Adipocyte (in vitro differentiated cells): Measurements from ENCODE around the gene TTPAL.

Experiments
- DNase-seq: peaks from one replicate; pipeline ENCODE4 v3.0.0-alpha.2; 2015; ENCODE audit warnings: low read depth
- H3K27me3 ChIP-seq: replicated peaks from 2 replicates; pipeline ENCODE4 v1.7.0; 2013; ENCODE audit warnings: mild to moderate bottlenecking, low read length, moderate library complexity; ENCODE audit not compliant: control insufficient read depth, insufficient read depth
- H3K36me3 ChIP-seq: 2 replicates; pipeline ENCODE4 v1.7.0; 2013; ENCODE audit warnings: low read length, mild to moderate bottlenecking, moderate library complexity; ENCODE audit not compliant: control insufficient read depth, insufficient read depth, severe bottlenecking
- H3K4me1 ChIP-seq: 2 replicates; pipeline ENCODE4 v1.7.0; 2013; ENCODE audit warnings: mild to moderate bottlenecking, low read length, moderate library complexity; ENCODE audit not compliant: control insufficient read depth, insufficient read depth
- H3K4me3 ChIP-seq: 2 replicates; pipeline ENCODE4 v1.7.0; 2013; ENCODE audit warnings: mild to moderate bottlenecking, low read length, moderate library complexity
- H3K9ac ChIP-seq: 2 replicates; pipeline ENCODE4 v1.7.0; 2013; ENCODE audit warnings: mild to moderate bottlenecking, low read length, moderate library complexity
- H3K9me3 ChIP-seq: 2 replicates; pipeline ENCODE4 v1.7.0; 2013; ENCODE audit warnings: mild to moderate bottlenecking, low read length, moderate library complexity; ENCODE audit not compliant: control insufficient read depth

The TTPAL gene

DNA sequence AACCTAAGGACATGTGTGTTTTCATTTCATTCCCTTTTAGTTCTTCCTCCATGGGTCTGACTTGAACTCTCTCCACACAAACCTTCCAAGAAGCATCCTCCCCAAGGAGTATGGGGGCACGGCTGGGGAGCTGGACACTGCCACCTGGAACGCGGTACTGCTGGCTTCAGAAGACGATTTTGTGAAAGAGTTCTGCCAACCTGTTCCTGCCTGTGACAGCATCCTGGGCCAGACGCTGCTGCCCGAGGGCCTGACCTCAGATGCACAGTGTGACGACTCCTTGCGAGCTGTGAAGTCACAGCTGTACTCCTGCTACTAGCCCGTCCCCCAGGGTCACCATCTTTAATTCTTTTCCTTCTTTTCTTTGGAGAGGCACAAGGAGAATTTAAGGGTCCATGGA lies 13.5 kb downstream of the TTPAL start:
- no peak for DNase-seq
- Histone ChIP-seq H3K9ac (no peak overlapping the region), H3K9me3 (no peaks in the 10 kb centered on the region), H3K4me3 (no peak overlapping the region), H3K27me3 (no peaks in the 10 kb centered on the region), H3K4me1 (peaks cover 54% of the 10 kb centered on the region), H3K36me3 (peaks cover 68% of the 10 kb centered on the region)

DNA sequence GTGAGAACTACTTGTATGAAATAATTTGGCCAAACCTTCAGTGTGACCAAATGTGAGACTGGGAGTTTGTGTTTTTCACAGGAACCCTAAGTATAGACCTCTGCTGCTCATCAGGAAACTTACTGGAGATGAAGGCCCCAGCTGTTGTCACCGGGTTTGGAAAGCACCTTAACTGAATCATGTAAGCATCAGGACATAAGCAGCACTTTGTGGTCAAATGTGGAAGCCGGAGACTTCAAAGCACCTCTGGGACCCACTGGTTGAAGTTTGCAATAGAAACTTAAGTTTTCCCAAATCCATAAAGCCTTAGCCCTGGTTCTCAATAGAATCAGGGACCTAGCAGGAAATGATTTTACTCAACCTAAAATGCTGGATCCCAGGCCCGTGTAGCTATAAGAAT lies 14.3 kb downstream of the TTPAL start:
- peaks cover 68% of the 10 kb centered on the region for H3K36me3 ChIP-seq
- H3K4me3 ChIP-seq, result no peak overlapping the region

GRCh38 chr20:44491635-44492395 lies 16.1 kb downstream of the TTPAL start:
- Histone ChIP-seq H3K27me3 (no peaks in the 10 kb centered on the region), H3K9me3 (no peaks in the 10 kb centered on the region), H3K4me3 (no peak overlapping the region), H3K4me1 (peaks cover 61% of the 10 kb centered on the region), H3K36me3 (peaks cover 63% of the 10 kb centered on the region), H3K9ac (peak overlapping the region; percentile 70)
- peak; percentile 73 for DNase-seq

More for the DNA sequence above, 14.3 kb downstream of the TTPAL start:
- peaks cover 59% of the 10 kb centered on the region for H3K4me1 ChIP-seq
- H3K27me3 ChIP-seq, result no peaks in the 10 kb centered on the region
- no peak for DNase-seq
- no peak overlapping the region for H3K9ac ChIP-seq
- no peaks in the 10 kb centered on the region for H3K9me3 ChIP-seq

DNA sequence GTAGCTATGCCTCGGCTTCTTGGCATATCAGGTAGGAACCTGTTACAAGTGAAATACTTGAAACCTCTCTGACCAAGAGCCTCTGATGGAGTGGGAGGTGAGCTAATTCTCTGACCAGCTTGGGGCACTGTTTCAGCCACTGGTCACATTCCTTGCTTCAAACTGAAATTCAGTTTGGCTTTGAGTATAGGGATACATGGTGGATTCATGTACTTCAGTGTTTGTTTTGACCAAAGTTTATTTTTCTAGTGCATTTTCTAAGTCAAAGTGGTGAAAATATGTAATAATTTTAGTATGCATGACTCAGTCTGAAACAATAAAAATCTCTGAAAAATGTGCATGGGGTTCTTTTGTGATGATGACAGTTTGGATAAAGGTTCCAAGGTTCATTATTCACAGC lies 18.6 kb downstream of the TTPAL start:
- H3K4me3 ChIP-seq, result no peak overlapping the region
- no peaks in the 10 kb centered on the region for H3K9me3 ChIP-seq
- peak overlapping the region; percentile 37 for H3K9ac ChIP-seq
- H3K36me3 ChIP-seq, result peaks cover 62% of the 10 kb centered on the region
- H3K27me3 ChIP-seq, result no peaks in the 10 kb centered on the region
- DNase-seq, result peak; percentile 75
- H3K4me1 ChIP-seq, result peaks cover 72% of the 10 kb centered on the region

- Histone ChIP-seq H3K9me3 (no peaks in the 10 kb centered on the region), H3K36me3 (peaks cover 62% of the 10 kb centered on the region), H3K27me3 (no peaks in the 10 kb centered on the region), H3K9ac (peak overlapping the region; percentile 37), H3K4me3 (peak overlapping the region; percentile 6), H3K4me1 (peaks cover 72% of the 10 kb centered on the region)
- no peak for DNase-seq
Observed at GRCh38 chr20:44494681-44495080, 19.0 kb downstream of the TTPAL start.

DNA sequence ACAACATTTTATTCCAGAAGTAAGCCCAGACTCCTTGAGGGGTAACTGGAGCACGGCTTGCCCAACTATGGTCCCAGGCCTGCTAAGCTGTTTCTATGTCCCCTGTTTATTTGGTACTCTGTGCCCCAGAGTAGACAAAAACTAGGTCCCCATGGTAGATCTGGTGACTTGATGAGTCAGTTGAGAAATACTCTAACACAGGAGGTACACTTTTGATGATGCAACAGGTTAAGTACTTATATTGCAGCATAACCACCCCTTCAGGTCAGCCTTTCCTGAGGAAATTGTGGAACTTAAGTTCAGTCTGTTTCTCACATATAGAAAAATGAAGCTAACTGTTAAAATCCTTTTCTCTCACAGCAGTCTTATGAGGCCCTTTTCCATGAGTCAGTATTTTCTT lies 19.6 kb downstream of the TTPAL start:
- DNase-seq, result peak; percentile 84

GRCh38 chr20:44495802-44496481 lies 20.3 kb downstream of the TTPAL start:
- peak; percentile 75 for DNase-seq
- no peak overlapping the region for H3K4me3 ChIP-seq
- H3K9ac ChIP-seq, result peak overlapping the region; percentile 37
- no peaks in the 10 kb centered on the region for H3K27me3 ChIP-seq
- H3K9me3 ChIP-seq, result no peaks in the 10 kb centered on the region
- H3K36me3 ChIP-seq, result peaks cover 66% of the 10 kb centered on the region
- peaks cover 63% of the 10 kb centered on the region for H3K4me1 ChIP-seq

More for the DNA sequence above, 19.6 kb downstream of the TTPAL start:
- Histone ChIP-seq H3K4me3 (no peak overlapping the region), H3K36me3 (peaks cover 62% of the 10 kb centered on the region), H3K4me1 (peaks cover 66% of the 10 kb centered on the region), H3K9me3 (no peaks in the 10 kb centered on the region), H3K27me3 (no peaks in the 10 kb centered on the region), H3K9ac (peak overlapping the region; percentile 37)

- Histone ChIP-seq H3K9me3 (no peaks in the 10 kb centered on the region), H3K36me3 (peaks cover 76% of the 10 kb centered on the region)
- peak; percentile 75 for DNase-seq
Observed at GRCh38 chr20:44496976-44497375, 21.3 kb downstream of the TTPAL start.

GRCh38 chr20:44497761-44498160 lies 22.1 kb downstream of the TTPAL start:
- H3K9ac ChIP-seq, result no peak overlapping the region
- no peaks in the 10 kb centered on the region for H3K27me3 ChIP-seq
- peaks cover 54% of the 10 kb centered on the region for H3K4me1 ChIP-seq
- no peaks in the 10 kb centered on the region for H3K9me3 ChIP-seq
- H3K4me3 ChIP-seq, result no peak overlapping the region
- no peak for DNase-seq
- peaks cover 80% of the 10 kb centered on the region for H3K36me3 ChIP-seq

More at GRCh38 chr20:44496976-44497375, 21.3 kb downstream of the TTPAL start:
- no peaks in the 10 kb centered on the region for H3K27me3 ChIP-seq
- H3K4me3 ChIP-seq, result no peak overlapping the region
- H3K4me1 ChIP-seq, result peaks cover 60% of the 10 kb centered on the region
- H3K9ac ChIP-seq, result no peak overlapping the region

GRCh38 chr20:44500221-44500620 lies 24.5 kb downstream of the TTPAL start:
- H3K36me3 ChIP-seq, result peaks cover 88% of the 10 kb centered on the region
- no peak overlapping the region for H3K9ac ChIP-seq
- no peaks in the 10 kb centered on the region for H3K27me3 ChIP-seq
- no peak overlapping the region for H3K4me3 ChIP-seq
- H3K9me3 ChIP-seq, result no peaks in the 10 kb centered on the region
- DNase-seq, result no peak
- peaks cover 36% of the 10 kb centered on the region for H3K4me1 ChIP-seq

DNA sequence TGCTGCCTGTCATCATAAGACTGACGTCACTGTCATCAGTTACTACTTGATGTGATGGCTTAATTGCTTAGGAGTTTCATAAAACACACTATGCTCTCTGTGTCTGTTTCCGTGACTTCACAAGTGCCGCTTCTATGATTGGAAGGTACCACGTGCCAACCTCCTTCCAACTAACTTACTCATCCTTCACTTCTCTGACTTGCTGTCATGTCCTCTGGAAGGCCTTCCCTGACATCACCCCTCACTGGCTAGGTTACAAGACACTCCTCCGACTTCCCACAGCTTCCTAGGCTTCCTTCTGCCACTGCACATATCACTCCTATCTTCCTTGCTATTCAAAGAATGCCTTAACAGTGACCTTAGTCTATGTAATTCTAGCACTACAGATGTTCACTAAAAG lies 25.8 kb downstream of the TTPAL start:
- peaks cover 93% of the 10 kb centered on the region for H3K36me3 ChIP-seq
- peak; percentile 52 for DNase-seq

More for the DNA sequence above, 25.8 kb downstream of the TTPAL start:
- peaks cover 24% of the 10 kb centered on the region for H3K4me1 ChIP-seq
- no peak overlapping the region for H3K4me3 ChIP-seq
- no peaks in the 10 kb centered on the region for H3K27me3 ChIP-seq
- no peaks in the 10 kb centered on the region for H3K9me3 ChIP-seq
- H3K9ac ChIP-seq, result no peak overlapping the region
